Stimulated activated CD8-positive, alpha-beta memory T cell treated with anti-CD3 and anti-CD28 coated beads, Interleukin-7, amount 100 ng/mL, for 1 hour (primary cell): ENCODE data around the gene DNAH14.
"Not testable (repeated sequence)": the region's sequence is repeated elsewhere in the genome, so short reads cannot be mapped to it uniquely, and the experiment has no call there.

Experiments
- DNase-seq, 2 donors: peaks; one replicate each; pipeline ENCODE4 v3.0.0-alpha.2; 2020; ENCODE audit warnings: low read depth in 2 of 2

Gene DNAH14

DNA sequence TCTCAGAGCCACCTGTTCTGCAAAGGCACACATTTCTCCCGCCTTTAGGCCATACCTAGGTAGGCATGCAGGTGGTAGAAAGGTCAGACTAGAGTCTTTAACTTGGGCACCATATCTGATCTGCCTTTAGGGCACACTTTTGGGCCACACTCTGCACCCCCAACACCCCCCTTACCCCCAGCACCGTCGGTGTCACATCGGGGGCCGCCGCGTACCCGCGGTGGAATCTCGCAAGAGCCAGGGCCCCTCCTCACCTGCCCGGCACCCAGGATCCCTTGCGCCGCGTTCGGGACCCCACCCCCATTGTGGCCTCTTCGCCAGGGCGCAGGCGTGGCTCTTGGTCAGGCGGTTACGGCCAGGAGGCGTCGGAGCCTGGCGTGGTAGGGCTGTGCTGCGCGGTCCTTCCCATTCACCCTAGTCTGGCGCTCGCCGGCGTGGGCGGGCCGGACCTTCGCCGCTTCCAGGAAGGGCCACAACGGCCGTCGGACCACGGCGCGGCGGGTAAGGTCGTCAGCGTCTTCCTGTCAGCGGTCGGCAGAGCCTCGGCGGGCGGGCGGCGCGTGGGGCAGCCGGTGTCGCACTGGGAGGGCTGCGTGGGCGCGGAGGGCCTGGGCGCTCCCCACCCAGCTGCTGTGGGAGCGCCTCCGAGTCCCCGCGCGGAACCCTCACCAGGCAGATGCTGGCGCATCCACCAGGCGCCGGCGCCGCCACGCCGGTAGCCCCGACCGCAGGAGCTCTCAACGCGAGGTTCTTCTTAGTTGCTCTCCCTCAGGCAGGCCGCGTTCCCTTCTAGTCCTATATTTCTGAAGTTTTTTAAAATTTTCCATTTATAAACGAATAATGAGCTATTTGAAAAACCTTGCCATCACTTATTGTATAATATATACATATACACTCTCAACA lies at the start of gene DNAH14:
Gene DNAH14, plus strand, starts transcription at position 341 of the 903 bp plus-strand sequence. CDS start 23,028 bp downstream, outside the sequence.
- no peak for DNase-seq

- DNase-seq: no peak
These were observed 48.7 kb upstream of the DNAH14 start for GRCh38 chr1:224880593-224881307.

GRCh38 chr1:224881308-224881692 lies 48.2 kb upstream of the DNAH14 start:
- DNase-seq: not testable (repeated sequence)

DNA sequence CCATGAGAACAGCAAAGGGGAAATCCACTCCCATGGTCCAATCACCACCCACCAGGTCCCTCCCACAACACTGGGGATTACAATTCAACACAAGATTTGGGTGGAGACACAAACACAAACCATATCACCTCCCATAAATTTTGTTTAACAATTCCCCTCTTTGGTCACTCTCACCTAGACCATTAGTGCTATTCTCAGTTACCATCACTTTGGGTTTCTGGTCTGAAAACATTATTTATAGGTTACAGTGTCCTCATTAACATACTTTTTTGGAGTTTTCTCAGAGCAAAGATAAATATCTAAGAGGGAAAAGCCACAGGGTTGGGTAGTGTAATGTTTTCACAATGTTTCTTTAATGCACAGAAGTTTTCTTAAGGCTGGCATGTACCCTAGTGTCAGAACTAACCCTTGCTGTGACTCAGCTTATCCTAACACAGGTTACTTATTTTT lies 47.7 kb upstream of the DNAH14 start:
- no peak for DNase-seq

GRCh38 chr1:224882264-224882663 lies 47.2 kb upstream of the DNAH14 start:
- DNase-seq: no peak

DNA sequence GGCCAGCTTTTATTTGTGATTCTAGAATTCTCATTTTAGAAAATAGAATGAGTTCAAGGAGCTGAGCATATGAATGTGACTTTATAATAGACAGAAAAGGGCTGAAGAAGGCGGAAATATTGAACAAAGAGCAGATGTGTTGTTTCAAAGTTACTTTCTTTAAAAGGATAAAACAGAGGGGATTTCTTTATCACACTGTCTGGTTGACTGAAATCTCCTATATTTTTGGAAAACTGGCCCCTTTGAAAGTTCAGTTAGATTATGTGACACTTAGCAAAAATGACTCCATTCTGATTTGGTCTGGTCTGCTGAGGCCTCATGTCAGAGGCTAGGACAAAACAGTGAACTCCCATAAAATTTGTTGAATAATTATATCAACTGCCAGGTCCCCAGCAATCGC lies 46.4 kb upstream of the DNAH14 start:
- DNase-seq: no peak

DNA sequence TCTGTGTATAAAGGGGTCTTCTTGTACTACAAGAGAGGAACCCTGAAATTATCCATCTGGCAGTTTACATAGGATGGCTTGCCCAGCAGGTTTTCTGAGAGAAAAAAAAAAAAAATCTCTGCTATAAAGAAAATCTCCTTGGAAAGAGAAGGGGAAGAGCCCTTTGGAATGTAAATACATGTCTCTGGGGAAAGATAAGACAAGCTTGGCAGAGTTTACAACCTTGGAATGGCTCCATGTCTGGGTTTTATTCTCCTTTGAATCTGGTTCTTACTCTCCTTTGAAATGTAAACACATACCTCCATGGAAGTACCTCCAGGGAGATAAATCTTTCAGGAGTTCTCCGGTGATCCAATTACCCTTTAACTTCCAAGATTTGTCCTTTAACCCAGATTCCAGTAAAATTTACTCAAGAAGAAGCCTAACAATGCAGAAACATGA lies 45.1 kb upstream of the DNAH14 start:
- no peak for DNase-seq

DNA sequence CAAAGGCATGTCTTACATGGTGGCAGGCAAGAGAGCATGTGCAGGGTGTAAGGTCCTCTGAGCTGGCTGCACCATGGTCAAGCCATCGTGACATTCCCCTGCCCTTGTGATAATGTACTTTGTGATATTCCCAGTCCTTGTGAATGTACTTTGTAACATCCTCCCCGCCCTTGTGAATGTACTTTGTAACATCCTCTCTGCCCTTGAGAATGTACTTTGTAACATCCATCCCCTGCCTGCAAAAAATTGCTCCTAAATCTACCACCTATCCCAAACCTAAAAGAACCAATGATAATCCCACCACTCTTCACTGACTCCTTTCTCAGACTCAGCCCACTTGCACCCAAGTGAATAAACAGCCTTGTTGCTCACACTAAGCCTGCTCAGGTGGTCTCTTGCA lies 44.1 kb upstream of the DNAH14 start:
- not testable (repeated sequence) for DNase-seq

DNA sequence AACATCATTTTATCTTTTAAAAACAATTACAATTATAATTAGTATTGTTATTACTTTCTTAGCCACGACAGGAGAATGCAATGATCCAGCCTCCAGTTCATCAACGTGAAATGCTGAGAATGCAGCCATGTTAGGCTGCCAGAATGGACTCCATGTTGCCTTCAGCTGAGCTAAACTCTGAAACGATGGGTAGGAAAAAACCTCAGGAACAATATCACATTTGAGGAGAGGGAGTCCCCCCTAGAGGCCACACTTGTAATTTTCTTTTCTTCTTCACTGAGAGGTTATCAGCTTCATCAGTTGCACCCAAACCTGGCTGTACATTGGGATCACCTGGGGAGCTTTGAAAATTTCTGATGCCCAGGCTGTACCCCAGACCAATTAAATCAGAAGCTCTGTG lies 34.6 kb upstream of the DNAH14 start:
- no peak for DNase-seq

GRCh38 chr1:224896130-224896781 lies 33.2 kb upstream of the DNAH14 start:
- DNase-seq: no peak

GRCh38 chr1:224897529-224898327 lies 31.7 kb upstream of the DNAH14 start:
- DNase-seq: no peak

GRCh38 chr1:224898937-224899336 lies 30.5 kb upstream of the DNAH14 start:
- DNase-seq: no peak

GRCh38 chr1:224900062-224900630 lies 29.3 kb upstream of the DNAH14 start:
- DNase-seq: no peak

DNA sequence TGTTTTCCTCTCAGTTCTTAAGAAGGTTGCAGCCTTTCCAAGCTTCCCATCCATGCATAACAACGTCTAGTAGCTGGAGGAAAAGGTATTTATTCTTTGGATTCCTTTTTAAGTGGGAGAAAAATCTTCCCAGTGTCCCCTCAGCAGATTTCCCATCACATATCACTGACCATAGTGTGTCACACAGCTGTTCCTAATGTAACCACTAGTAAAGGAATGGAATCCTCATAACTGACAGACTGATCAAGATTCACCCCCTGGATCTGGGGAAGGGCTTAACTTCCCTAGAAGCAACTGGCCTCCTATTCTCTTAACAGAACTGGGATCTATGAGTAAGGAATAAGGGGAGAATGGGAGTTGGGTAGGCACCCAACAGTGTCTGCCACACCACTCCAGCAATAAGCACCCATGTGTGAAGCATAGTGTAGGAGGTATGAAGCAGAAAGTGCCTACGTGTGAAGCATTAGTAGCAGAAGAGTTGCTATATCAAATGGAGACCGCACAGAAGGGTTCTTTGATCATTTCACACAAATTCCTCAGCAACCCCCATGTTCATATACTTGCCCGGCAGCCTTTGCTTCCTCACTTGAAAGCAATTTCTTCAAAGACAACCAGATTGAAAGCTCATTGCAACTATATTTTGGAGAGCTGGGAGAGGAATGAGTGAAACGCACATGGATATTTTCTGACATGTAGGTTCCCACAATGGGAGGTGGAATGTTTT lies 28.2 kb upstream of the DNAH14 start:
- DNase-seq: no peak

DNA sequence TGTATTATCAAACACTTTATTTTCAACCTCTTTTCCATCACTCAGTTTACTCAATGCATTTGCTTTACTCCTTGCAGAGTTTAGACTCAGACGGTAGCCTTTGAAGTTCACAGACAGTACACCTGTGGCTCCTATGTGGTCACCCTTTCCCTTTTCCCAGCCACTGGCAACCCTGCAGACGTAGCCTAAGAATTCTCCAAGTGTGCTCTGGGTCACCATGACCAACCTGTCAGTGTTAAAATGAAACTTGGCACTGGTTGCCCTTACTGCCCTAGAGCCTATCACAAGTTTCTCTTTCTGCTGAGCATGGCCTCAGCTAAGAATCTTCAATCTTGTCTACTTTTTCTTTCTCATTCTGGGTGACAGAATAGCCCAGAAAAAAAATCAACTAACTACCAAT lies 25.5 kb upstream of the DNAH14 start:
- DNase-seq: no peak

DNA sequence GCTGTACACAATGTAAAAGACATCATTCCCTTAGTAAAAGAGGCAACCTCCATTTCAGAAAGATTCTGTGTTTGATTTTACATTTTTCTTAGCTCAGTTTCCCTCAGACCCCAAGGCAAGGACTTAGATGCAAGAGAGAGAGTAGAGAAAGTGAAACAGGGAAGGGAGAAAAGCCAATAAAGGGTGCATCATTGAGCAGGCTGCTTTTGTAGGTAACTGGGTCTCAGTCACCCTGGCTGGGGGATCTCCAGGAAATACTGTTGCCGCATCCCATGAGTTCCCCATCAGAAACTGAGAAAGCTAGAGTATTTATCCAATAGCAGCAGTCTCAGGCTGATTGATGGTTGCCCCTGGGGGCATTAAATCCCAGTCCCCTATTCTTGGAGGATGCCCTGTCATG lies 23.1 kb upstream of the DNAH14 start:
- DNase-seq: no peak

GRCh38 chr1:224911217-224911616 lies 18.3 kb upstream of the DNAH14 start:
- no peak for DNase-seq

- DNase-seq: no peak
These were observed 15.1 kb upstream of the DNAH14 start for GRCh38 chr1:224914292-224914900.

DNA sequence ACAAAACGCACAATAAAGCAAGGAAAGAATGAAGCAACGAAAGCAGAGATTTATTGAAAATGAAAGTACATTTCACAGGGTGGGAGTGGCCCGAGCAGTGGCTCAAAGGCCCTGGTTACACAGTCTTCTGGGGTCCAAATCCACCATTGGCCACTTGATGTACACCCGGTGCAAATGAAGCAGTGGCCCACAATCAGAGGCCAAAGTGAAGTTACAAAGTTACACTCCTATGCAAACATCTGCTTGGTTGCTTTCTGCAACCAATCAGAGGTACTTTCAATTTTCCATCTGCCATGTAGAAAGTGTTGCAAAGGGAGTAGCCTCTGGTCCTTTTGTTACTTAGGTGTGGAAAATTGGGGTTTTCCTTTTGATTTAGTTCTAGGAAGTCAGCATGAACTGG lies 10.0 kb upstream of the DNAH14 start:
- DNase-seq: no peak

DNA sequence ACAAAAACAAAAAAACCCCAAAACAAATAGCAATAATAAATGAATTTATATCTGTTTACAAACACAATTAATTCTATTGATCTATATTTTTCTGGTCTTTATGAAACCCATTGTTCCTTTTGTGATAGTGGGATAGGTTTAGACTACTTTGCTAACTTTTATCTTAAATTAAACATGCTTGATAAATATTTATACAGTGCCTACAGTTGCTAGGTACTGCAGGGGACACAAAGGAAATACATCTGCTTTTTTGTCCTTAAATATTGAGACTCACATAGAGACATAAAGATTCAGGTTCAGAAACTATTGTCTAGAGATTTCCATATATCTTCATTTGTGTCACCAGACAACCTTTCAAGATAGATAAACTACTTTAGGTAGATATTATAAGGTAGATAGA lies 8.5 kb upstream of the DNAH14 start:
- DNase-seq: no peak
